NB4 (cell line): ENCODE measurements around the gene EPB41L2.
"Not testable (repeated sequence)": the region's sequence is repeated elsewhere in the genome, so short reads cannot be mapped to it uniquely, and the experiment has no call there.

Experiments
- CTCF ChIP-seq: IDR thresholded peaks from one replicate; pipeline ENCODE4 v1.5.1; 2012; ENCODE audit warnings: low read depth, low read length
- POLR2A ChIP-seq: IDR thresholded peaks from 2 replicates; pipeline ENCODE4 v1.6.1; 2011; ENCODE audit warnings: mild to moderate bottlenecking; ENCODE audit not compliant: insufficient read length; ENCODE audit errors: extremely low read depth
- TF ChIP-seq, protein P1 (sequence below): IDR thresholded peaks from 2 replicates; pipeline ENCODE4 v1.6.1; 2011; ENCODE audit warnings: low read depth, low read length

- not testable (repeated sequence) for TF ChIP-seq POLR2A, CTCF
- TF ChIP-seq, protein P1, sequence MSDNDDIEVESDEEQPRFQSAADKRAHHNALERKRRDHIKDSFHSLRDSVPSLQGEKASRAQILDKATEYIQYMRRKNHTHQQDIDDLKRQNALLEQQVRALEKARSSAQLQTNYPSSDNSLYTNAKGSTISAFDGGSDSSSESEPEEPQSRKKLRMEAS: not testable (repeated sequence)
These were observed 27.3 kb upstream of the EPB41L2 start for GRCh38 chr6:131090339-131090738.
